ENCODE measurements around the gene FBXO46.

The FBXO46 gene

DNA sequence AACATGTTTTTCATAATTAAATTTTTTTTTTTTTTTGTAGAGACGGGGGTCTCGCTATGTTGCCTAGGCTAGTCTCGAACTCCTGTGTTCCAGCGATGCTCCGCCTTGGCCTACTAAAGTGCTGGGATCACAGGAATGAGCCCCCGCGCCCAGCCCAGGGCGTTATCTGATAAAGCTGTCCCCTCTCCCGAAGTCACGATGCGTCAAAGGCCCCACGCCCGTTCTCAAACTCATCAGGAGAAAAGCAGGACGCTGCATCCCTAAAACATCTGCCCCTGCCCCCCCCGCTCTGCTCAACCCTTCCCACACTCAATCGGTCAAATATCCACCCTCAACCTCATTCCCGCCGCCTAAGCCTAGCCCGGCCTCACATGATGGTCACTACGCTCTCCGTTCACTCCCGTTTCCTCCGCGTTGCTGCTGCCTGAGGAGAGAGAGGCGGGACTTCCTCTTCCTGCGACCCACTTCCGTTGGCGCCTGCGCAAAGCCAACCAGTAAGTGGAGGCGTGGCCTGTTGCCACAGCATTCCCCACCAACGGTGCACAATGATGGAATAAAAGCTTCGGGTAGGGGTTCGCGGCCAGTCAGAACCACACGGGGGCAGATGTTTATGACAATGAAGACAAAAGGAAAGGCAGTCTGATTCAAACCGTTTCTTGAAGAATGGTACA lies 39.0 kb downstream of the FBXO46 start, which contains the start of gene SNRPD2 (continued):
- TF ChIP-seq, protein P1, sequence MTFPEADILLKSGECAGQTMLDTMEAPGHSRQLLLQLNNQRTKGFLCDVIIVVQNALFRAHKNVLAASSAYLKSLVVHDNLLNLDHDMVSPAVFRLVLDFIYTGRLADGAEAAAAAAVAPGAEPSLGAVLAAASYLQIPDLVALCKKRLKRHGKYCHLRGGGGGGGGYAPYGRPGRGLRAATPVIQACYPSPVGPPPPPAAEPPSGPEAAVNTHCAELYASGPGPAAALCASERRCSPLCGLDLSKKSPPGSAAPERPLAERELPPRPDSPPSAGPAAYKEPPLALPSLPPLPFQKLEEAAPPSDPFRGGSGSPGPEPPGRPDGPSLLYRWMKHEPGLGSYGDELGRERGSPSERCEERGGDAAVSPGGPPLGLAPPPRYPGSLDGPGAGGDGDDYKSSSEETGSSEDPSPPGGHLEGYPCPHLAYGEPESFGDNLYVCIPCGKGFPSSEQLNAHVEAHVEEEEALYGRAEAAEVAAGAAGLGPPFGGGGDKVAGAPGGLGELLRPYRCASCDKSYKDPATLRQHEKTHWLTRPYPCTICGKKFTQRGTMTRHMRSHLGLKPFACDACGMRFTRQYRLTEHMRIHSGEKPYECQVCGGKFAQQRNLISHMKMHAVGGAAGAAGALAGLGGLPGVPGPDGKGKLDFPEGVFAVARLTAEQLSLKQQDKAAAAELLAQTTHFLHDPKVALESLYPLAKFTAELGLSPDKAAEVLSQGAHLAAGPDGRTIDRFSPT (tag by site-specific recombination; IDR thresholded peaks at IDR 0.05), result no peak
- TF ChIP-seq HOXD13 (CRISPR knock-in tag; IDR thresholded peaks at IDR 0.05; ENCODE audit: borderline replicate concordance) (no peak; the same call in 1 of the 2 replicates), GLI4 (tag by site-specific recombination; IDR thresholded peaks at IDR 0.05) (no peak; the same call in 1 of the 2 replicates), ZNF521 (tag by site-specific recombination; IDR thresholded peaks at IDR 0.05) (no peak), ZNF558 (tag by site-specific recombination; IDR thresholded peaks at IDR 0.05) (no peak), ZXDB (tag by site-specific recombination; IDR thresholded peaks at IDR 0.05) (peak; percentile 81), ZNF138 (tag by site-specific recombination; IDR thresholded peaks at IDR 0.05; ENCODE audit: borderline replicate concordance) (no peak), ZNF548 (tag by site-specific recombination; IDR thresholded peaks at IDR 0.05) (no peak), ZNF701 (tag by site-specific recombination; IDR thresholded peaks at IDR 0.05) (no peak), ZNF624 (tag by site-specific recombination; IDR thresholded peaks at IDR 0.05) (no peak), ZNF146 (tag by site-specific recombination; IDR thresholded peaks at IDR 0.05) (no peak), KLF16 (tag by site-specific recombination; IDR thresholded peaks at IDR 0.05) (peak; percentile 80), GLIS1 (tag by site-specific recombination; IDR thresholded peaks at IDR 0.05) (no peak), ZNF157 (tag by site-specific recombination; IDR thresholded peaks at IDR 0.05) (no peak), ZNF248 (tag by site-specific recombination; IDR thresholded peaks at IDR 0.05) (no peak), SP7 (tag by site-specific recombination; IDR thresholded peaks at IDR 0.05) (peak; percentile 71), ZBTB7A (tag by site-specific recombination; IDR thresholded peaks at IDR 0.05; ENCODE audit: low read depth) (no peak), WT1 (tag by site-specific recombination; IDR thresholded peaks at IDR 0.05) (peak; percentile 58; the same call in 1 of the 2 replicates), ZNF416 (tag by site-specific recombination; IDR thresholded peaks at IDR 0.05) (no peak), ZBTB21 (tag by site-specific recombination; IDR thresholded peaks at IDR 0.05) (no peak), KLF1 (tag by site-specific recombination; IDR thresholded peaks at IDR 0.05) (peak; percentile 81), SCRT1 (tag by site-specific recombination; IDR thresholded peaks at IDR 0.05; ENCODE audit: borderline replicate concordance) (no peak), ZBTB48 (tag by site-specific recombination; IDR thresholded peaks at IDR 0.05) (no peak), ZNF23 (tag by site-specific recombination; IDR thresholded peaks at IDR 0.05; ENCODE audit: borderline replicate concordance) (no peak)
- TF ChIP-seq, protein P2, sequence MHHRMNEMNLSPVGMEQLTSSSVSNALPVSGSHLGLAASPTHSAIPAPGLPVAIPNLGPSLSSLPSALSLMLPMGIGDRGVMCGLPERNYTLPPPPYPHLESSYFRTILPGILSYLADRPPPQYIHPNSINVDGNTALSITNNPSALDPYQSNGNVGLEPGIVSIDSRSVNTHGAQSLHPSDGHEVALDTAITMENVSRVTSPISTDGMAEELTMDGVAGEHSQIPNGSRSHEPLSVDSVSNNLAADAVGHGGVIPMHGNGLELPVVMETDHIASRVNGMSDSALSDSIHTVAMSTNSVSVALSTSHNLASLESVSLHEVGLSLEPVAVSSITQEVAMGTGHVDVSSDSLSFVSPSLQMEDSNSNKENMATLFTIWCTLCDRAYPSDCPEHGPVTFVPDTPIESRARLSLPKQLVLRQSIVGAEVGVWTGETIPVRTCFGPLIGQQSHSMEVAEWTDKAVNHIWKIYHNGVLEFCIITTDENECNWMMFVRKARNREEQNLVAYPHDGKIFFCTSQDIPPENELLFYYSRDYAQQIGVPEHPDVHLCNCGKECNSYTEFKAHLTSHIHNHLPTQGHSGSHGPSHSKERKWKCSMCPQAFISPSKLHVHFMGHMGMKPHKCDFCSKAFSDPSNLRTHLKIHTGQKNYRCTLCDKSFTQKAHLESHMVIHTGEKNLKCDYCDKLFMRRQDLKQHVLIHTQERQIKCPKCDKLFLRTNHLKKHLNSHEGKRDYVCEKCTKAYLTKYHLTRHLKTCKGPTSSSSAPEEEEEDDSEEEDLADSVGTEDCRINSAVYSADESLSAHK (tag by site-specific recombination; IDR thresholded peaks at IDR 0.05), result peak; percentile 40; the same call in 1 of the 2 replicates
- TF ChIP-seq, protein P3, sequence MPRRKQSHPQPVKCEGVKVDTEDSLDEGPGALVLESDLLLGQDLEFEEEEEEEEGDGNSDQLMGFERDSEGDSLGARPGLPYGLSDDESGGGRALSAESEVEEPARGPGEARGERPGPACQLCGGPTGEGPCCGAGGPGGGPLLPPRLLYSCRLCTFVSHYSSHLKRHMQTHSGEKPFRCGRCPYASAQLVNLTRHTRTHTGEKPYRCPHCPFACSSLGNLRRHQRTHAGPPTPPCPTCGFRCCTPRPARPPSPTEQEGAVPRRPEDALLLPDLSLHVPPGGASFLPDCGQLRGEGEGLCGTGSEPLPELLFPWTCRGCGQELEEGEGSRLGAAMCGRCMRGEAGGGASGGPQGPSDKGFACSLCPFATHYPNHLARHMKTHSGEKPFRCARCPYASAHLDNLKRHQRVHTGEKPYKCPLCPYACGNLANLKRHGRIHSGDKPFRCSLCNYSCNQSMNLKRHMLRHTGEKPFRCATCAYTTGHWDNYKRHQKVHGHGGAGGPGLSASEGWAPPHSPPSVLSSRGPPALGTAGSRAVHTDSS (tag by site-specific recombination; IDR thresholded peaks at IDR 0.05), result no peak
- TF ChIP-seq, protein P4, sequence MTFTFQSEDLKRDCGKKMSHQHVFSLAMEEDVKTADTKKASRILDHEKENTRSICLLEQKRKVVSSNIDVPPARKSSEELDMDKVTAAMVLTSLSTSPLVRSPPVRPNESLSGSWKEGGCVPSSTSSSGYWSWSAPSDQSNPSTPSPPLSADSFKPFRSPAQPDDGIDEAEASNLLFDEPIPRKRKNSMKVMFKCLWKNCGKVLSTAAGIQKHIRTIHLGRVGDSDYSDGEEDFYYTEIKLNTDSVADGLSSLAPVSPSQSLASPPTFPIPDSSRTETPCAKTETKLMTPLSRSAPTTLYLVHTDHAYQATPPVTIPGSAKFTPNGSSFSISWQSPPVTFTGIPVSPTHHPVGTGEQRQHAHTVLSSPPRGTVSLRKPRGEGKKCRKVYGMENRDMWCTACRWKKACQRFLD (tag by site-specific recombination; IDR thresholded peaks at IDR 0.05), result no peak
- TF ChIP-seq, protein P5, sequence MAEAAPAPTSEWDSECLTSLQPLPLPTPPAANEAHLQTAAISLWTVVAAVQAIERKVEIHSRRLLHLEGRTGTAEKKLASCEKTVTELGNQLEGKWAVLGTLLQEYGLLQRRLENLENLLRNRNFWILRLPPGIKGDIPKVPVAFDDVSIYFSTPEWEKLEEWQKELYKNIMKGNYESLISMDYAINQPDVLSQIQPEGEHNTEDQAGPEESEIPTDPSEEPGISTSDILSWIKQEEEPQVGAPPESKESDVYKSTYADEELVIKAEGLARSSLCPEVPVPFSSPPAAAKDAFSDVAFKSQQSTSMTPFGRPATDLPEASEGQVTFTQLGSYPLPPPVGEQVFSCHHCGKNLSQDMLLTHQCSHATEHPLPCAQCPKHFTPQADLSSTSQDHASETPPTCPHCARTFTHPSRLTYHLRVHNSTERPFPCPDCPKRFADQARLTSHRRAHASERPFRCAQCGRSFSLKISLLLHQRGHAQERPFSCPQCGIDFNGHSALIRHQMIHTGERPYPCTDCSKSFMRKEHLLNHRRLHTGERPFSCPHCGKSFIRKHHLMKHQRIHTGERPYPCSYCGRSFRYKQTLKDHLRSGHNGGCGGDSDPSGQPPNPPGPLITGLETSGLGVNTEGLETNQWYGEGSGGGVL (tag by site-specific recombination; IDR thresholded peaks at IDR 0.05), result no peak

All from HEK293 (cell line).